ENCODE measurements around the gene FBXW11.

FBXW11 gene

DNA sequence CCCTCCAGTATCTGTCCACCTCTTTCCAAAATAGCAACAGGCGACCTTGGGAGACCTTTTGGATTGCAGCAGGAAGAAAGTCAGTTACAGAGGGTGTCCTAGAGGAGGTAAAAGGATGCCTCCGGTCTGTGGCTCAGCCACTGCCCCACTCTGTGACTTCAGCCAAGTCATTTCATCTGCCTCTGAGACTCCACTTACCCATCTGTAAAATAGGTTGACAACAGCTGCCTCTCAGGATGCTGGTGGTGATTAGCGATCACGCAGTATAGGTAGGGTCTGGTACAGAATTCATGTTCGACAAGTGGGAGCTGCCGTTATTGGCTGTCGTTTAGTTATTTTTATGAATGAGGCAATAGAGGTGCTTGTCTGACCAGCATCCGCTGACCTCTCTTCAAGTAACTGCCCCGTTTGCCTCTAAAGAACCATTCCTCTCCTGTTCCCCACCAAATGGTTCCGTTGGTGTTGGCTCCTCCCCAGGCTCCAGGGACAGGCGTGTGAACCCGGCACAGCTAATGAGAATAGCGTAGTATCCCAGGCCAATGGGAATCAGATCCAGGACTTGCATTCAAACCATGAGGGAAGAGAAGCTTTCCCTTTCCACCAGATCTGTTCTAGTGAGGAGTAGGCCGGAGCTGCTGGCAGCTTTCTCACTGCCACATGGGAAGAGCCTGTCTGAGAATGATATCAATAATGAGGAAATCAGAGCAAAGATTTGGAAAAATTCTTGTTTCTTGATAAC is 156.7 kb downstream of the FBXW11 start:
- no peaks in the 10 kb centered on the region for H3K9me3 ChIP-seq (ENCODE audit: insufficient read depth, low read depth, low read length)
- H3K36me3 ChIP-seq (ENCODE audit: insufficient read depth, low read length): no peaks in the 10 kb centered on the region
- TF ChIP-seq, protein P1, sequence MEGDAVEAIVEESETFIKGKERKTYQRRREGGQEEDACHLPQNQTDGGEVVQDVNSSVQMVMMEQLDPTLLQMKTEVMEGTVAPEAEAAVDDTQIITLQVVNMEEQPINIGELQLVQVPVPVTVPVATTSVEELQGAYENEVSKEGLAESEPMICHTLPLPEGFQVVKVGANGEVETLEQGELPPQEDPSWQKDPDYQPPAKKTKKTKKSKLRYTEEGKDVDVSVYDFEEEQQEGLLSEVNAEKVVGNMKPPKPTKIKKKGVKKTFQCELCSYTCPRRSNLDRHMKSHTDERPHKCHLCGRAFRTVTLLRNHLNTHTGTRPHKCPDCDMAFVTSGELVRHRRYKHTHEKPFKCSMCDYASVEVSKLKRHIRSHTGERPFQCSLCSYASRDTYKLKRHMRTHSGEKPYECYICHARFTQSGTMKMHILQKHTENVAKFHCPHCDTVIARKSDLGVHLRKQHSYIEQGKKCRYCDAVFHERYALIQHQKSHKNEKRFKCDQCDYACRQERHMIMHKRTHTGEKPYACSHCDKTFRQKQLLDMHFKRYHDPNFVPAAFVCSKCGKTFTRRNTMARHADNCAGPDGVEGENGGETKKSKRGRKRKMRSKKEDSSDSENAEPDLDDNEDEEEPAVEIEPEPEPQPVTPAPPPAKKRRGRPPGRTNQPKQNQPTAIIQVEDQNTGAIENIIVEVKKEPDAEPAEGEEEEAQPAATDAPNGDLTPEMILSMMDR (conservative IDR thresholded peaks at IDR 0.05; ENCODE audit: low read length): no peak
- no peak for TF ChIP-seq EZH2phosphoT487 (IDR thresholded peaks at IDR 0.05; ENCODE audit: borderline replicate concordance)
- H3K4me3 ChIP-seq (ENCODE audit: low read length, poor library complexity, severe bottlenecking): no peak overlapping the region
- H2AFZ ChIP-seq (ENCODE audit: low read length): no peak overlapping the region
- no peaks in the 10 kb centered on the region for H3F3A ChIP-seq (ENCODE audit: low read depth)
- peaks cover 16% of the 10 kb centered on the region for H3K4me1 ChIP-seq (ENCODE audit: insufficient read depth, low read length, poor library complexity, severe bottlenecking)
- no peaks in the 10 kb centered on the region for H4K20me1 ChIP-seq (ENCODE audit: insufficient read depth, low read length, poor library complexity, severe bottlenecking)
- H3K9me2 ChIP-seq (replicated peaks; ENCODE audit: low read depth, low read length): no peaks in the 10 kb centered on the region
- H3K4me2 ChIP-seq (ENCODE audit: low read depth, low read length, poor library complexity, severe bottlenecking): no peak overlapping the region
- no peak overlapping the region for H3K9ac ChIP-seq (ENCODE audit: low read depth, low read length, poor library complexity, severe bottlenecking)
- H3K27me3 ChIP-seq (ENCODE audit: insufficient read depth, low read length, poor library complexity, severe bottlenecking): no peaks in the 10 kb centered on the region
- no peaks in the 10 kb centered on the region for H3K79me2 ChIP-seq (ENCODE audit: insufficient read depth, low read length)

DNA sequence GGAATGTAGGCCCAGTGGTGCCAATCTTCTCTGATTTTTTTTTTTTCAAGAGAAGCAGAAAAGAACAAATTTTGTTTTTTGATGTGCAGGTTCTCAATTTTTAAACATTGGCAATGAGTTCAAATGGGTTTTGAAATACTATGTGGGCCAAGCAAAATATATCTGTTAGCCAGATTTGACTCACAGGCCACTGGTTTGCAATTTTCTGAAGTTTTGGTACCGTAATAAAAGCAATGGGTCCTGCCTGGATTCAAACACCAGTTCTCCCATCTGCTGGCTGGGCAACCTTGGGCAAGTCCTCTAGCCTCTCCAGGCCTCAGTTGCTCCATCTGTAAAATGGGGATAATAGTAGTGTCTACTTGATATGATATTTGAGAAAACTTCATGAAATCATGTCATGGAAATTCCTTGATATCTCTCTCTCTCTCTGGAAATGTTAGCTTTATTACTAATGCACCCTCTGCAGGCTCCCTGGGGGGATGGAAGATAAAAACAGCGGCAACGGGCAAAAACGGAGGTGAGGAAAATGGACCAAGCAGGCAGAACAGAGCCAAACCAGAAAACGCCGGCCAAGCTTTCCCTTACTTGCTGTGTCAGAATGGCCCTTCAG is 157.4 kb downstream of the FBXW11 start:
- Histone ChIP-seq H3K9me2 (replicated peaks; ENCODE audit: low read depth, low read length) (no peaks in the 10 kb centered on the region), H4K20me1 (ENCODE audit: insufficient read depth, low read length, poor library complexity, severe bottlenecking) (no peaks in the 10 kb centered on the region), H3K79me2 (ENCODE audit: insufficient read depth, low read length) (no peaks in the 10 kb centered on the region), H3K4me3 (ENCODE audit: low read length, poor library complexity, severe bottlenecking) (no peak overlapping the region), H3K4me2 (ENCODE audit: low read depth, low read length, poor library complexity, severe bottlenecking) (no peak overlapping the region), H3K36me3 (ENCODE audit: insufficient read depth, low read length) (no peaks in the 10 kb centered on the region), H3K9me3 (ENCODE audit: insufficient read depth, low read depth, low read length) (no peaks in the 10 kb centered on the region), H3K4me1 (ENCODE audit: insufficient read depth, low read length, poor library complexity, severe bottlenecking) (peaks cover 13% of the 10 kb centered on the region), H3K27me3 (ENCODE audit: insufficient read depth, low read length, poor library complexity, severe bottlenecking) (no peaks in the 10 kb centered on the region), H3K9ac (ENCODE audit: low read depth, low read length, poor library complexity, severe bottlenecking) (no peak overlapping the region), H2AFZ (ENCODE audit: low read length) (no peak overlapping the region), H3F3A (ENCODE audit: low read depth) (no peaks in the 10 kb centered on the region)
- TF ChIP-seq EZH2phosphoT487 (IDR thresholded peaks at IDR 0.05; ENCODE audit: borderline replicate concordance): no peak
- TF ChIP-seq, protein P1 (conservative IDR thresholded peaks at IDR 0.05; ENCODE audit: low read length): no peak

DNA sequence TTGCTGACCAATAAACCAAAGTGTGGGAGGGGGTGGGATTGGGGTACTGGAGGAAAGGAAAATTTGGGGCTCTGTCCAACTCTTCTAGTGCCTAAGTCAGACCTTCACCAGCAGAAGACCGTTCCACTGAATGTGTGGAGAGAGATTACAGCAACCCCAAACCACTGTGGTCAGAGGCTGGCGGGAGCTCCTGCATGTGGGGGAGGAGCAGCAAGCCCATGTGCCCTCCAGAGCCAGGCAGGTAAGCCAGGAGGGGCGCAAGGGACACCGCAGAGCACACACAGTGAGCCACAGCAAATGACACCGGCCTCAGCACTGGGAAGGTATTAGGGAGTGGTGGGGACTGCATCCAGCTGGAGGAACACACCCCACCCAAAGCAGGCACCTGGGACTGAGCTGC is 158.0 kb downstream of the FBXW11 start:
- H3K4me2 ChIP-seq (ENCODE audit: low read depth, low read length, poor library complexity, severe bottlenecking): peak overlapping the region; percentile 54
- no peak overlapping the region for H3K4me3 ChIP-seq (ENCODE audit: low read length, poor library complexity, severe bottlenecking)
- no peaks in the 10 kb centered on the region for H3K9me2 ChIP-seq (replicated peaks; ENCODE audit: low read depth, low read length)
- TF ChIP-seq, protein P1 (conservative IDR thresholded peaks at IDR 0.05; ENCODE audit: low read length): no peak
- no peak for TF ChIP-seq EZH2phosphoT487 (IDR thresholded peaks at IDR 0.05; ENCODE audit: borderline replicate concordance)
- H3K27me3 ChIP-seq (ENCODE audit: insufficient read depth, low read length, poor library complexity, severe bottlenecking): no peaks in the 10 kb centered on the region
- no peaks in the 10 kb centered on the region for H4K20me1 ChIP-seq (ENCODE audit: insufficient read depth, low read length, poor library complexity, severe bottlenecking)
- H3K9ac ChIP-seq (ENCODE audit: low read depth, low read length, poor library complexity, severe bottlenecking): peak overlapping the region; percentile 50
- H3F3A ChIP-seq (ENCODE audit: low read depth): no peaks in the 10 kb centered on the region
- H3K9me3 ChIP-seq (ENCODE audit: insufficient read depth, low read depth, low read length): no peaks in the 10 kb centered on the region
- H3K79me2 ChIP-seq (ENCODE audit: insufficient read depth, low read length): no peaks in the 10 kb centered on the region
- H2AFZ ChIP-seq (ENCODE audit: low read length): no peak overlapping the region
- no peaks in the 10 kb centered on the region for H3K36me3 ChIP-seq (ENCODE audit: insufficient read depth, low read length)
- H3K4me1 ChIP-seq (ENCODE audit: insufficient read depth, low read length, poor library complexity, severe bottlenecking): peaks cover 13% of the 10 kb centered on the region

Measured in Loucy (cell line).